Activated gamma-delta T cell treated with Interleukin-2 at 50 U/mL for 16 hours (primary cell): ENCODE results near the gene CFL1.

Source experiments
- DNase-seq: peaks from one replicate; pipeline ENCODE4 v3.0.0-alpha.2; 2020

CFL1 gene

DNA sequence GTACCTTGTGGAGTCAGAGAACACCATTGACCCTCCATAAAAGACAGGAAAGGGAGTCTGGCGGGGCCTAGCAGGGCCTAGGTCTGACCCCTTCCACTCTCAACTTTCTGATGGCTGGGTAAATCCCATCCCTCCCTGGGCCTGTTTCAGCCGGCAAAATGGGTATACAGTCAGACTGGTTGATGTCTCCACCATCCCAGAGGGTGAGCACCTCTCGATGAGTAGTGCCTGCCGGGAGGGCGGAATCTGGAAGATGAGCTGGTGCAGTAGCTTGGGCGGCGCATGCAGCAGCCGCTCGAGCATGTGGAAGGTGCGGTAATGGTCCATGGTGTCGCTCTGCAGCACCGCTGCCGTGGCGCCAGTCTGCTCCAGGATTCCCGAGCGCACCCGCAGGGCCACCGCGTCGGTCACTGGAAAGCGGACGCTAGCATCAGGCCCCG lies 29.8 kb upstream of the CFL1 start:
- no peak for DNase-seq

DNA sequence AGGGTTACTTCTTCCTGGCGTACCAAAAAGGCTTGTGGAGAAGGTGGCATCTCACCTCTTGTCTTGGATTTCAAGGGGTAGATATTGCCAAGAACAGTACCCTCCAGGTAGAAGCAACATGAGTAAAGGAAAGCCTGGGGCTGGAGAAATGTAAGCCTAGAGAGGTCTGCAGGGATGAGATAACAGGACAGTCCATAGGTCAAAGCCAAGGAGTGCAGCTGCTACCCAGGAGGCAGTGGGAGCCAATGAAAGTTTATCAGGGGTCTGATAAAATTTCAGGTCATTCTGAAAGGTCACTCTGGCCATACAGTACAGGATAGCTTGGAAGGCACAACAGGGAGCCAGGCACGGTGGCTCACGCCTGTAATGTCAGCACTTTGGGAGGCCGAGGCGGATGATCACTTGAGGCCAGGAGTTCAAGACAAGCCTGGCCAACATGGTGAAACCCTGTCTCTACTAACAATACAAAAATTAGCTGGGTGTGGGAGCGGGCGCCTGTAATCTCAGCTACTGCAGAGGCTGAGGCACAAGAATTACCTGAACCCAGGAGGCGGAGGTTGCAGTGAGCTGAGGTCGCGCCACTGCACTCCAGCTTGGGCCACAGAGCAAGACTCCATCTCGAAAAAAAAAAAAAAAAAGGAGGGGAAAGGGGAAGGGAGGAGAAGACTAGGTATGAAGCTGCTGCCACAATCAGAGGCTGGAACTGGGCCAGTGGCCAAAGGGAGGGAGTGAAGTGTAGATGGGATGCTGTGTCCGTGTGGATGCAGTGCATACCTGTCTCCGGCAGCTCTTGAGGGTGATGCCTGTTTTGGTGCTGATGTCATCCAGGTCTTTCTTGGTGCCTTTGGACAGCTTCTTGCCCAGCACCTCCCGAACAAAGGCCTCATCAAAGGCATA lies 29.1 kb upstream of the CFL1 start:
- DNase-seq: no peak

DNA sequence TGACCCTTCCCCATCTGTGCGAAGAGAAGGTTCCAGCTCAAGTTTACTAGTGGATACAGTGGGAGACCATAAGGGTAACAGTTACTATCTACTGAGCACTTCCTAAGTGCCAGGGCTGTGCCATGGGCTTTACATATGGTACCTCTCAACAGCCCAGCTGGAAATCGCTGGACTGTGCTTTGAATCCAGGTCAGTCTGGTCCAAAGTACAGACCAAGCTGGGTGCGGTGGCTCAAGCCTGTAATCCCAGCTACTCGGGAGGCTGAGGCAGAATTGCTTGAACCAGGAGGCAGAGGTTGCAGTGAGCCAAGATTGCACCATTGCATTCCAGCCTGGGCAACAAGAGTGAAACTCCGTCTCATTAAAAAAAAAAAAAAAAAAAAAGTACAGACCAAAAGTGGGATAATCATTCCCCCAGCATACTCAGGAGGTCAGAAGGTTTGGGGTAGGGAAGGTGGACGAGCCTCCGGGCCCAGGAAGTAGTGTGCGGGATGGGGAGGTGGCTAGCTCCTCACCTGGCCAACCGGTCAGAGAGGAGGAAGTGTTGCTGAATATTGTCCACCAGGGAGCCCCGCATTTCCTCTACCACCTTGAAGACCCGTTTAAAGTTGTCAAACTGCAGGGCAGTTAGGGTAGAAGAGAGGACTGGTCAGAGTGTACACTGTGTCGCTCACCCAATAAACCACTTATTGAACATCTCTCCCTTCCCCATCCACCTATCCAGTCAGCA lies 28.0 kb upstream of the CFL1 start:
- DNase-seq: no peak

DNA sequence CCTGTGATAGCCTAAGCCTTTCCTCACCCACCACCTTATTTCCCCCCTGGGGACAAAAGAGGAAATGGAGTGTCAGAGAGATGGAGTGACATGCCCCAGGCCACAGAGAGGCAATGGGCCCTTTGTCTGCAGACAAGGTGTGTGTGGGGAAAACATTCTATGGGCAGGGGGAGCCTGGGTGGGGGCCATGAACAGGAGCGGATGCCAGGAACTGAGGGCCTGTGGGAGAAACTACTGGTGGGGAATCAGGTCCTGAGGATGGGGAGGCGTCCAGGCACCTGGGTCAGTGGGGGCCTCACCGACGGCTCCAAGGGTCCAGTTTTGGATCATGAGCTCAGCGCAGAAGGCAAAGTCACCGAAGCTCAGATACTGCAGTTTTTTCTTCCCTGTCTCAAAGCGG lies 27.3 kb upstream of the CFL1 start:
- no peak for DNase-seq

DNA sequence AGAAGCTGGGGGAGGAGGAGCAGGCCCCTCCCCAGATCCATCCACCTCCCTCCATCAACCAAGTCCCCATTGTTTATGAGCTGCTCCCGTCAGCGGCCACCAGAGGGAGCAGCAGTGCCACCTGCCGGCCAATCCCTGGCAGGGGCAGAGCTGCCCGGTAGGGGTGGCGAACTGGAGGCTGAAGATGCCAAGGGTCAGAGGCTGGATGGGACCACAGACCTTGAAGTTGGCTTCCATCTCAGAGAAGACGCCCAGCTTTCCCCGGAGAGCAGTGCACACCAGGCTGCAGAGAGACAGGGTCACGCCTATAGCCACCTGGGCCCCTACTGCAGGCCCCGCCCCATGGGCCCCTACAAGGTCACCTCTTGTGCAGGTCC lies 26.7 kb upstream of the CFL1 start:
- DNase-seq: peak; percentile 82

DNA sequence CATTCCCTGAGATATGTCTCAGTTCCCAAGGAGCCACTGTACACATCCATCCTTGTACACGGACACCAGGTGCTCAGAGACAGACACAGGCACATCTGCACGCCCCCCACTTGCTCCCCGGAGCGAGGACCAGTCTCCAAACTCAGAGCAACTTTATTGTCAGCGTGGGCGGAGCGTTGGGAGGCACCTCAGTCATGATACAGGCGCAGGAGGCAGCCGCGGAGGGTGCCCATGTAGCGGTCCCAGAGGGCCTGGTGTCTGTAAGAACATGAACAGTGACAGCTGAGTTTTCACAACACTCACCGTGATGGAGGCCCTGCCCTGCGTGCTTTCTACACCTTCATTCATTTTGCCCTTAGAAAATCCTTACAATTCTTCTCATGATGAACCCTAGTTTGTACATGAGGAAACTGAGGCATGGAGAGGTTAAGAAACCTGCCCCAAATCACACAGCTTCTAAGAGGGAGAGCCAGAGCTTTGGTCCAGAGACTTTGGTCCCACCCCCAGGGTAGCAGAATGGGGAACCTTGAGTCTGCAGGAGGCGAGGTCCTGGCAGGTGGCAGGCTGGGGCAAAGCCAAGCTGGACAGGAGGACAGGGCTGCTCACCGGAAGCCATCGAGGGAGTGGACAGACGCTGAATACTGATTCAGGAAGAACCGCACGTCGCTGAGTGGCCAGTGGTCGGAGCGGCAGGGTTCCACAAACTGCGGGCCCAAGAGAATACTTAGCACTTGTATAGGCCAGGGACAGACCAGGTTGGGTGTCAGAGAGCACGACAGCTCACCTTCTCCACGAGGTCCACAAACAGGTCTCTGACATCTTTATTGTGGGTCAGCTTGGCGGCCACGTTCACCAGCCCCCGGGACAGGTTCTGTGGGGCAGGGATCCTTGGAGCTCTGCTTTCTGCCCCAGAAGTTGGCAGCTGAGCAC lies 26.1 kb upstream of the CFL1 start:
- no peak for DNase-seq

DNA sequence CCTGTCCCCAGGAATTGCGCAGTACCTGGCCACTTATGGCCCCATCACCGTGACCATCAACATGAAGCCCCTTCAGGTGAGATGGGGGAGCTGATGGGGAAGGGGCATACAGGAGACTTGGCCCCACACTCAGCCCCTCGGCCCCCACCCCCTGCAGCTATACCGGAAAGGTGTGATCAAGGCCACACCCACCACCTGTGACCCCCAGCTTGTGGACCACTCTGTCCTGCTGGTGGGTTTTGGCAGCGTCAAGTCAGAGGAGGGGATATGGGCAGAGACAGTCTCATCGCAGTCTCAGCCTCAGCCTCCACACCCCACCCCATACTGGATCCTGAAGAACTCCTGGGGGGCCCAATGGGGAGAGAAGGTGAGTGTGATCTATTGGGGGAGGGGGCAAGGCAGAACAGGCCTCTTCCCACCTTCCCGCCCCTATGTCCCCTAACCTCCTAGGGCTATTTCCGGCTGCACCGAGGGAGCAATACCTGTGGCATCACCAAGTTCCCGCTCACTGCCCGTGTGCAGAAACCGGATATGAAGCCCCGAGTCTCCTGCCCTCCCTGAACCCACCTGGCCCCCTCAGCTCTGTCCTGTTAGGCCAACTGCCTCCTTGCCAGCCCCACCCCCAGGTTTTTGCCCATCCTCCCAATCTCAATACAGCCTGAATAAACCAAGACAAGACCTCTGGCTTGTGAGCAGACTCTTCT lies 25.2 kb upstream of the CFL1 start:
- DNase-seq: no peak

DNA sequence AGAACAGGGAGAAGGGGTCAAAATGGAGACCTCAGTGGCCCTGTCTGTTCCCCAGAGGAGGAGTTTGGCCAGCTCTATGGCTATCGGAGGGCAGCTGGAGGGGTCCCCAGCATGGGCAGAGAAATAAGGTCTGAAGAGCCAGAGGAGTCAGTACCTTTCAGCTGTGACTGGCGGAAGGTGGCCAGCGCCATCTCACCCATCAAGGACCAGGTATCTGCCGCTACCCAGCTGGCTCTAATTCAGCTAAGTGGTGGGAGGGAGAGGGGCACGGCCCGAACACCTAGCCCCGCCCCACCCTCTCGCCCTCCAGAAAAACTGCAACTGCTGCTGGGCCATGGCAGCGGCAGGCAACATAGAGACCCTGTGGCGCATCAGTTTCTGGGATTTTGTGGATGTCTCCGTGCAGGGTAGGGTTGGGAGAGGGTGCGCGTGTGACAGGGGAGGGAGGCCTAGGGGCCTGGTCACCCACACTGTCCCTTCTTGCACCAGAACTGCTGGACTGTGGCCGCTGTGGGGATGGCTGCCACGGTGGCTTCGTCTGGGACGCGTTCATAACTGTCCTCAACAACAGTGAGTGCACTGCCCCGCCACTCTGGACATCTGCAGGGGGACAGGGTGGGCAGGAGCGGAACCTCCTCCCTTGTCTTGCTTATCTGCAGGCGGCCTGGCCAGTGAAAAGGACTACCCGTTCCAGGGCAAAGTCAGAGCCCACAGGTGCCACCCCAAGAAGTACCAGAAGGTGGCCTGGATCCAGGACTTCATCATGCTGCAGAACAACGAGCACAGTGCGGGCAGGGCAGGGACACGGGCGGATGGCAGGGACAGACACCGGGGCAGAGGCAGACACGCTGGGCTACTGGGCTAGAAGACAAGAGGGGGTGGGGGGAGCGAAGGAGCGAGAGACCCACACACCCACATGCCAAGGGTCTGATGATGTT lies 24.4 kb upstream of the CFL1 start:
- DNase-seq: no peak

DNA sequence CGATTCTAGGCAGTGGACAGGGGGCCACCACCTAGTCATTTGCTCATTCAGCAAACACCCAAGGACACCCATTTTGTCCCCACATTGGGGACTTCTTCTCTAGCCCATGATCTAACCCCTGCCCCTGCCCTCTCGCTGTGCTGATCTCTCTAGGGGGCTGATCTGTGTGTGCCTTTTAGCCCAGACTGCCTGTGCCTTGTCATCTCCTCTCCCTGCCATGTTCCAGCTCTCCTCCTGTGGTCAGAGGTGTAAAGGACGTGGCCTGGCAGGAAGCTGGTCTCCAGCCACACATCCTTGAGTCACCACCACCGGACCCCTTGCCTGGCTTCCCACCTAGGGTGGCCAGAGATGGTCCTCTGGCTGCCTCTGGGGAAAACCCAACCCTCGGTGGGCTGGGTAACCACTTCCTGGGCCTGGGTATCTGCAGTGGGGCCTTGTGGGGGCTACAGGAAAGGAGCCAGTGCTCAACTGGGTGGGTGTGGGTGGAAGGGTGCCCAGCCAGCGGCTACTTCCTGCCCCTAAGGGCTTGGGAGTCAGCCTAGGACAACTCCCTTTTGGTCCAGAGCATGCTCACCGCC lies 23.0 kb upstream of the CFL1 start:
- no peak for DNase-seq

DNA sequence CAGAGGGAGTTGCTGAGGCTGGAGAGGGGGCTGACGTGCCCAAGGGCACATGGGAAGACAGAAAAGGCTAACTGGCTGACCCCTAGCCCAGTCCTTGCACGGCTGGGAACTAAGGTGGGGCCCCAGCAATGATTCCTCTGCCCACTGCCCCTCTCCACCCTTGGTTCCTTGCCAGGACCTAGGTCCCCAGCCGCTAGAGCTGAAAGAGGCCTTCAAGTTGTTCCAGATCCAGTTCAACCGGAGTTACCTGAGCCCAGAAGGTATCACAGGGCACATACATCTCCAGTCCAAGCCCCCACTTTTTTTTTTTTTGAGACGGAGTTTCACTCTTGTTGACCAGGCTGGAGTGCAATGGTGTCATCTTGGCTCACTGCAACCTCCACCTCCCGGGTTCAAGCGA lies 22.0 kb upstream of the CFL1 start:
- DNase-seq: no peak

DNA sequence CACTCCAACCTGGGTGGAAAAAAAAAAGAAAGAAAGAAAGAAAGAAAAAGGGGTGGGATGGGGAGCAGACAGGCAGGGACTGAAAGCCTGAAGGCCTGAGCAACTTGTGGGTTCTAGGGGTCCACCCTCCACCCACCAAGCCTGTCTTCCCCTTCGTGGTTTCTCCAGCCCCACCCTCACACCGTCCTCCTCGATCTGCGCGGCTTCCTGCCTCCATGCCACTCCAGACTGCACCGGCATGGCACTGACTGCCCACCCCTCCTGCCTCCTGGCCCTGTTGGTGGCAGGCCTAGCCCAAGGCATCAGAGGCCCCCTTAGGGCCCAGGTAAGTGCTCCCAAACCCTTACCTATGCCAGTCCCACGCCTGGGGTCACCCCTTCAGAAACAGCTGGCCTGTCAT lies 21.6 kb upstream of the CFL1 start, which contains the start of gene CTSW:
TSS of gene CTSW (plus strand) at position 221 of the 400 bp plus-strand sequence. CDS start at position 239, 18 bp downstream.
- DNase-seq: peak; percentile 56

DNA sequence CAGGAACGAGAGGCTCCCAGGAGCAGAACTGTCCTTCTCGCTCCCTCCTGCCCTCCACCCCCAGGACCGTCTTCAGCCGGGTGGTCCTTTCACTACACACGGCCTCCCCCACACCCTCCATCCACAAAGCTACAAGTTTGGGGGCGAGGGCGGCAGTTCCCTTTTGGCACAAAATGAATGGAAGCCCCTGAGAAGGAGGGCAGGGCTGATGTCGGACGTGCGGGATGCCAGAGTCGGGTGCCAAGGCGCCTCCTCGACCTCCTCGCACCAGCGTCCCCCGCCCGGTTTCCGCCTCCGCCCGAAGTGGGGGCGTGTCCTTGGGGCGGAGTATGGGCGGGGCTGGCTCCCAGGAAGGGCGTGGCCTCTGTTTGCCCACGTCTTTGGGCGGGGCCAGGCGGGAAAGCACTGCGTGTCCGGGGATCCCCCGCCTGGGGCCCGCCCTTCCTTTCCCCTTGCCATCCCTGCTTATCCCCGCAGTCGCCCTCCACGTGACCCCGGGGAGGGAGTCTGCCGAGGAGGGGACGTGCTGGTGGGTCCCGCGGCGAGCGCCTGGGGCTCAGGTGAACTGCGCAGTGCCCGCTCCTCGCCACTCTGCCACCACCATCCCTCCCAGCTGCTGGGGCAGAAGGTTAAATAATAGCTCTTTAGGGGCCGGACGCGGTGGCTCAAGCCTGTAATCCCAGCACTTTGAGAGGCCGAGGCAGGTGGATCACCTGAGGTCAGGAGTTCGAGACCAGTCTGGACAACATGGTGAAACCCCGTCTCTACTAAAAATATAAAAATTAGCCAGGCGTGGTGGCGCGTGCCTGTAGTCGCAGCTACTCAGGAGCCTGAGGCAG lies 15.6 kb upstream of the CFL1 start:
- peak; percentile 96 for DNase-seq

DNA sequence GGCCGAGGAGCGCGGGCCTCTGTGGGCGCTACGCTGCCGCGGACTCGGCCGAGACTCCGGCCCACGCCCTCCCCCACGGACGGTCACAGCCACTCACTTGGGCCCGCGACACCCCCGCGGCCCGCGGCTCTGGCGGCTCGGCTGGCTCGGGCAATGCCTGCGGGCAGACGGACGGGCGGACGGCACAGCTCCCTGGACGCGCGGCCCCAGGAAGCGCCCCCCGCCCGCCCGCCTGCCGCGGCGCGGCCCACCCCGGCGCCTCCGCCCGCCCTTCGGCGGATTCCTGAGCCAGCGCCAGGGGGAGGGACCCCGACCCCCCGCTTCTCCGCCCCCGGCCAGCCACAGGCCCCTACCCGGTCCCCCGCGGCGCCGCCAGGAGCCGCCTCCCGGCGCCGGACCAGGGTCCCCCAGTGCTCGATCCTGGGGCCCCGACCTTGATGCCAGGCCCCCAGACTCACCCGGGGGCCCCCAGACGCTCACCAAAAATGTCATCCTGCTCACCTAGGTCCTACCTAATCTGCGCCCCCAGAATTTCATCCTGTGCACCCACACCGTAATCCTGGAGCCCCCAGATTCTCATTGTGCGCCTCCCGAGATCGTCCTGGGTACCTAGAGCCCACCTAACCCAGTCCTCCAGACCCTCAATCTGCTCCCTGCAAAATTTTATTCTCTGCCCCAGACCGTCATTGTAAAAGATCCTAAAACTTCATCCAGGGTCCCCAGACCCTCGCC lies 14.8 kb upstream of the CFL1 start, which contains the start of gene EFEMP2:
TSS of gene EFEMP2 (minus strand) at position 215 of the 732 bp plus-strand sequence. CDS start 446 bp downstream, outside the sequence.
- DNase-seq: no peak

DNA sequence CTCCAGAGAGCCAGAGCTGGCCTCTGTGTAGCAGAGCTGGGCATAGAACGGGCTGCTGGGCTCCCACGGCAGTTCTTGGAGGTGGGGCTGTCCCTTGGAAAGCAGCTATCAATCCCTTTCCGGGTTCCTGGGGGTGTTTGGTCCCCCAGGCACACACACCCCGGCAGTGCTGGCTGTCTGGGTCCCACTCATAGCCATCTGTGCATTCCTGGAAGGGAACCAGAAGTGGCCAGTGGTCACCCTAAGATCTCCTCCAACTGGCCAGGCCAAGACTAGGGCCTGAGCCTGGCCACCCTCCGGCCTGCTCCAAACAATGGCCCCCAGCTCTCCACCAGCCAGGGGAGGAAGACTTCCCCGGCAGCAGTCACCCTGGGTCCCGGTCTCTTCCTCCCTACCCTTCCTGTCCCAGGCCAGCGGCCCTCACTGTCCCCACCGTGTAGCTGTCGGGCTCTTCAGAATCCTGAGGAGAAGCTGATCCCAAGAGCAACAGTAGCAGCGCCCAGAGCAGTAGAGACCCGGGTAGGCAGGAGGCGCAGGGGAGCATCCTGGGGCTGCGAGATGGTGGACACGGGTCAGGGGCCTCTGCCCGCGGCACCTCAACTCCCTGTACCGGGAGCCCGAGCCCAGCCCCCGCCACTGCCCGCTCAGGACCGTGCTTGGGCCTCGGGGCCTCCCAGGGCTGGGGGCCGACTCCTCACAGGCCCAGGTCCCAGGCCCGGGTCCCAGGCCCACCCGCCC lies 14.0 kb upstream of the CFL1 start:
- no peak for DNase-seq

DNA sequence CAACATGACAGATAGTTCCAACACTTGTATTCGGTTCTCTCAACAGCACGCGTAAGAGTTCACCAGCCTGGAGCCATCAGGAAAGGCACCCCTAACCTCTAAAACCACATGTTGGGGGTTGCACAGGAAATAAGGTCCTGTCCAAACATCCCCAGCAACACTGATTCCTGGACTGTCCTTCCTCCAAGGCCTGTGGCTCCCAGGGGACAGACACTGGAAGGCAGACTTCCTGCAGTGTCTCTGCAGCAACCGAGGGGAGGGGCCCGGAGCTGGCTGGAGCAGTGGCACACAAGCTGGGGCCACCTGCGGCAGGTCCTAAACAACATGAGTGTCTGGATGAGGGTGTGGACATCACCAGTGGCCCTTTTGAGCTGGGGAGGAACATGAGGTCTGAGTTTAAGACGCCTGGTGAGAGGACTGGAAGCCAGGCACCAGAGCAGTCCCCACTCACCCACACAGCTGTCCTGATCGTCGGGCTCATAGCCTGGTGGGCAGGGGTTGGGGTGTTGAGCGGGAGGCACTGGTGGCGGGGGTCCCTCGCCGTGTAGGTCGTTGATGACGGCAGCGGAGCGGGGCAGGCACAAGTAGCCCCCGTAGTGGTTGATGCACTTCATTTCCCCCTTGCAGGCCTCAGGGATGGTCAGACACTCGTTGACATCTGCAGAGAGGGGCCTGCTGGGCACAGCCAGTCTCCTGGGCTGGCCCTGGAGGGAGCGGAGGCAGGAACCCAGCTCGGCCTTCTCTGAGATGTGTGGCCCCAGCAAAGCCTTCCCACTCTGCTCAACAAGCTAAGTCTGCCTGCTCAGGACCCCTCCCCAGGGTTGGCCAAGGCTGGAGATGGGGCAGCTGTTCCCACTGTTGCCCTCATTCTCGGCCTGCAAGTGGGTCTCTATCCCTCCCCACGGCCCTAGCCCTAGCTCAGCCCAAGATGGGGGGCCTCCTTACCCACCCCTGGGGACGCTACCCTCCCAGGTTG lies 13.0 kb upstream of the CFL1 start:
- DNase-seq: no peak

DNA sequence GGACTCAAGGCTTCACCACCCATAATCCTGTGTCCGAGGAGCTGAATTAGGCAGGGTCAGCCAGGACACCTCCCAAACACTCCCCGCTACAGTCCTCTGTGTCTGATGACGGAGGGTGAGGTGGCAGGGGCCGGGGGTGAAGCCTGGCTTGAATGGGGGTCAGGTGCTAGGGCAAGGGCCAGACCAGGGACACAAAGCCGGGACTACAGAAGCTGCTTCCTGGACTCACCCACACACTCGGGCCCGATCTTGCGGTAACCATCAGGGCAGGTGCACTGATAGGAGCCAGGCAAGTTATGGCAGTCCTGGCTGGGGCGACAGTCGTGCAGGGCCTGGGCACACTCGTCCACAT lies 12.3 kb upstream of the CFL1 start:
- DNase-seq: no peak
